Measurements from ENCODE around the gene KDM4E. TPM values are rescaled to one million over a fixed set of nuclear protein-coding genes. Genes with fewer than 3 reads are reported as not detected.
"Not testable (repeated sequence)": the region's sequence is repeated elsewhere in the genome, so short reads cannot be mapped to it uniquely, and the experiment has no call there.

Gene KDM4E
- total RNA-seq, 6 experiments from 2014 or later: not detected

DNA sequence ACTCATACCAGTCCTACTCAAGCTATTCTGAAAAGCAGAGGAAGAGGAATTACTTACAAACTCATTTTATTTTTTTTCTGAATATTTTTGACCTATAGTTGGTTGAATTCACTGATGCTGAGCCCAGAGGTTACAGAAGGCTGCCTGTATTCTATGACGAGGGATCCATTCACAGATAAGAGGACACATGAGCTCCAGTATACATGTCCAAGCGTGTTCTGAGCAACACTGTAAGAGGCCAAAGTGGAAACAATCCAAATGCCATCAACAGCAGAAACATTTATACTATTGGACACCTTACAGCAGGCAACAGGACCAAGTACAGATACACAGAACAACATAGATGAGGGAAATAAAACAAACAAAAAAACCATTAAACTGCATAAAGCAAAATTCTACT, 10.3 kb downstream of the KDM4E start:
- no peak for TF ChIP-seq POLR2A (IDR thresholded peaks at IDR 0.05)
- no peak for DNase-seq
- Histone ChIP-seq H3K36me3 (no peaks in the 10 kb centered on the region), H3K27ac (no peak overlapping the region), H3K4me3 (no peak overlapping the region), H3K27me3 (peaks cover 0 to 8% of the 10 kb centered on the region in 2 donors), H3K4me1 (no peaks in the 10 kb centered on the region), H3K9me3 (no peaks in the 10 kb centered on the region)
- intact Hi-C loops (cut with DNase I): no loop called here
- no peak for ATAC-seq
- 57% methylated on average over 2 of the region's 2 CpGs for WGBS (ENCODE audit: insufficient coverage, low coverage, low lambda C conversion rate, missing lambda C conversion rate)

DNA sequence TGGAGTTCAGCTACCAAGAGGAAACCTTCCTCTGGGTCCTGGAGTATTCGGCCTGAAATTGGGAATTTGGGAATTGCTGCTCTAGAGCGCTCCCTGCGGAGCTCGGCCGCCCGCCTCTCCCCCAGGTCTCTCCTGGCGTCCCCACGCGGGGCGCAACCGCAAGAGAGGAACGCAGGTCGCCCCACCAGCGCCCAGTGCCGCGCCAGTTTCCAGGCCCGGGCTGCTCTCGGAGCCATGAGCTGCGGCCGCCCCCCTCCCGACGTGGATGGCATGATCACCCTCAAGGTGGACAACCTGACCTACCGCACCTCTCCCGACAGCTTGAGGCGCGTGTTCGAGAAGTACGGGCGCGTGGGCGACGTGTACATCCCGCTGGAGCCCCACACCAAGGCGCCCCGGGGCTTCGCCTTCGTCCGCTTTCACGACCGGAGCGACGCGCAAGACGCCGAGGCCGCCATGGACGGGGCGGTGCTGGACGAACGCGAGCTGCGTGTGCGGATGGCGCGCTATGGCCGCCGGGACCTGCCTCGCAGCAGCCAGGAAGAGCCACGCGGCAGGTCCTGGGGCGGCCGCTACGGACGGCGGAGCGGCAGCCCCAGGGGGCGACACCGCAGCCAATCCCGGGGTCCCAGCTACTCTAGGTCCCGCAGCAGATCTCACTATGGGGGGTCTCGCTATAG, 12.4 kb downstream of the KDM4E start:
- H3K9me3 ChIP-seq; H3K36me3 ChIP-seq; DNase-seq; intact Hi-C loops (cut with DNase I); H3K27me3 ChIP-seq; H3K4me1 ChIP-seq; H3K27ac ChIP-seq: not testable (repeated sequence)
- TF ChIP-seq, protein P1, sequence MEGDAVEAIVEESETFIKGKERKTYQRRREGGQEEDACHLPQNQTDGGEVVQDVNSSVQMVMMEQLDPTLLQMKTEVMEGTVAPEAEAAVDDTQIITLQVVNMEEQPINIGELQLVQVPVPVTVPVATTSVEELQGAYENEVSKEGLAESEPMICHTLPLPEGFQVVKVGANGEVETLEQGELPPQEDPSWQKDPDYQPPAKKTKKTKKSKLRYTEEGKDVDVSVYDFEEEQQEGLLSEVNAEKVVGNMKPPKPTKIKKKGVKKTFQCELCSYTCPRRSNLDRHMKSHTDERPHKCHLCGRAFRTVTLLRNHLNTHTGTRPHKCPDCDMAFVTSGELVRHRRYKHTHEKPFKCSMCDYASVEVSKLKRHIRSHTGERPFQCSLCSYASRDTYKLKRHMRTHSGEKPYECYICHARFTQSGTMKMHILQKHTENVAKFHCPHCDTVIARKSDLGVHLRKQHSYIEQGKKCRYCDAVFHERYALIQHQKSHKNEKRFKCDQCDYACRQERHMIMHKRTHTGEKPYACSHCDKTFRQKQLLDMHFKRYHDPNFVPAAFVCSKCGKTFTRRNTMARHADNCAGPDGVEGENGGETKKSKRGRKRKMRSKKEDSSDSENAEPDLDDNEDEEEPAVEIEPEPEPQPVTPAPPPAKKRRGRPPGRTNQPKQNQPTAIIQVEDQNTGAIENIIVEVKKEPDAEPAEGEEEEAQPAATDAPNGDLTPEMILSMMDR (IDR thresholded peaks at IDR 0.05): peak in 1 of 4 donors; percentile 6
- peak; percentile 38 to 51 (median 44) for ATAC-seq
- H3K4me3 ChIP-seq: peak overlapping the region in 2 of 3 donors; percentile 5 to 24
- 53% methylated on average over 4 of the region's 71 CpGs for WGBS (ENCODE audit: insufficient coverage, low coverage, low lambda C conversion rate, missing lambda C conversion rate)

DNA sequence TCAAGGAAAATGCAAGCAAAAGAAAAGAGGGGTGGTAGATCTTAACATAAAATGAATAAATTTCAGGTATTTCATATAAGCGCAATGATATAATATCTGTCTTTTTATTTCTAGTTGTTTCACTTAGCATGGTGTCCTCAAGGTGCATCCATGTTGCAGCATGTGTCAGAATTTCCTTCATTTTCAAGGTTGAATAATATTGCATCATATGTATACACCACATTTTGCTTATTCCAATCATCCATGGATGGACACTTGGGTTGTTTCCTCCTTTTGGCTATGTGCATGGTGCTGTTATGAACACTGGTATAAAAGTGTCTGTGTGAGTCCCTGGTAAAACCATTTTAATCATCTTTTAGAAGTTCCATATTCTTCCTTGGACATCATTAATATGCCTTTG, 17.2 kb downstream of the KDM4E start:
- TF ChIP-seq POLR2A (IDR thresholded peaks at IDR 0.05): no peak
- TF ChIP-seq, protein P1 (IDR thresholded peaks at IDR 0.05): no peak
- no peak overlapping the region for H3K4me3 ChIP-seq
- ATAC-seq (no peak), DNase-seq (no peak)
- WGBS (ENCODE audit: insufficient coverage, low coverage, low lambda C conversion rate, missing lambda C conversion rate): 100% methylated on average over 1 of the region's 1 CpG
- intact Hi-C loops (cut with DNase I): no loop called here
- no peaks in the 10 kb centered on the region for H3K36me3 ChIP-seq
- H3K4me1 ChIP-seq: no peaks in the 10 kb centered on the region
- peaks cover 0 to 7% of the 10 kb centered on the region in 2 donors for H3K27me3 ChIP-seq
- H3K27ac ChIP-seq: no peak overlapping the region
- no peaks in the 10 kb centered on the region for H3K9me3 ChIP-seq

DNA sequence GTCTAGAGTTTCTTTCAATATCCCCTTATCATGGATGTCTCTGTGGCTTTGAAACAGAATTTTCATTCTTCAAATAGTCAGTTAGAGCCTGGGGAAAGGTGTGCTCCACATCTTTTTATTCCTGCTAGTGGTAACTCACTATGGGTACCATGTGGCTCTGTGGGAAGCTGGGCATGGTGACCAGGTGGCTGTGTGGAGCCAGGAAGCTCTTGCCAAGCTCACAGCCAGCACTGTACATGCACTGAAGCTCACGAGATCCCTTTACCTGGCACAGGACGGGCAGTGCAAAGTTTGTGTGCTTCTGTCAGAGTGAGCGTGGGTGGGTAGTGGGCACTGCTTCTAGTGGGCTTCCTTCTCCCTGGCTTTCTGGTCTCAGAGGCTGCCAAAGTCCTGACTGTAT, 17.8 kb downstream of the KDM4E start:
- Histone ChIP-seq H3K4me1 (no peaks in the 10 kb centered on the region), H3K9me3 (no peaks in the 10 kb centered on the region), H3K27me3 (no peaks in the 10 kb centered on the region), H3K27ac (no peak overlapping the region), H3K4me3 (no peak overlapping the region), H3K36me3 (no peaks in the 10 kb centered on the region)
- TF ChIP-seq POLR2A (IDR thresholded peaks at IDR 0.05): no peak
- TF ChIP-seq, protein P1 (IDR thresholded peaks at IDR 0.05): no peak
- DNase-seq: no peak
- WGBS (ENCODE audit: insufficient coverage, low coverage, low lambda C conversion rate, missing lambda C conversion rate): 60% methylated on average over 3 of the region's 3 CpGs
- intact Hi-C loops (cut with DNase I): no loop called here
- no peak for ATAC-seq

DNA sequence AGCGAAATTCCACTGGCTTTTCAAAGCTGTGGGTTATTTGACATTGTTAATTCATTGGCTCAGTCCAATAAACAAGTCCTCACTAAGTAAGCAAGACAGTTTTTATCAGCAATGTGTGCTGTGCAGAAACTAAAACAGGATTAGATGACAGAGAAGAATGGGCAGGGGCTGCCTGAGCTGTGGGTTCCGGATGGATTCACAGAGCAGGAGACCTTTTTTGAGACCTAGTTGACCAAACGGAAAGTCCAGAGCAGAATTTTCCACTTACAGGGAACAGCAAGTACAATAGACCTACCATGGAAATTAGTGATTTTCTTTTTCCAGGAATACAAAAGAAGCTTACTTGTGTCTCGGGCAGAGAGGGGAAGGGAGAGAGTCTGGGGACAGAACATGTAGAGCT, 19.0 kb downstream of the KDM4E start:
- Histone ChIP-seq H3K36me3 (no peaks in the 10 kb centered on the region), H3K4me3 (no peak overlapping the region), H3K27ac (no peak overlapping the region), H3K9me3 (no peaks in the 10 kb centered on the region), H3K27me3 (no peaks in the 10 kb centered on the region), H3K4me1 (no peaks in the 10 kb centered on the region)
- ATAC-seq: no peak
- intact Hi-C loops (cut with DNase I): no loop called here
- DNase-seq: no peak
- TF ChIP-seq, protein P1 (IDR thresholded peaks at IDR 0.05): no peak
- no peak for TF ChIP-seq POLR2A (IDR thresholded peaks at IDR 0.05)
- WGBS (ENCODE audit: insufficient coverage, low coverage, low lambda C conversion rate, missing lambda C conversion rate): 38% methylated on average over 4 of the region's 4 CpGs

Measured in right lobe of liver (tissue), 6 donors.